NB4 (cell line): ENCODE results near the gene ZNF322.

Experiments
- POLR2A ChIP-seq: IDR thresholded peaks from 2 replicates; pipeline ENCODE4 v1.6.1; 2011; ENCODE audit warnings: mild to moderate bottlenecking; ENCODE audit not compliant: insufficient read length; ENCODE audit errors: extremely low read depth
- TF ChIP-seq, protein P1 (sequence below): IDR thresholded peaks from one replicate; pipeline ENCODE4 v1.5.1; 2012; ENCODE audit warnings: low read depth, low read length

DNA sequence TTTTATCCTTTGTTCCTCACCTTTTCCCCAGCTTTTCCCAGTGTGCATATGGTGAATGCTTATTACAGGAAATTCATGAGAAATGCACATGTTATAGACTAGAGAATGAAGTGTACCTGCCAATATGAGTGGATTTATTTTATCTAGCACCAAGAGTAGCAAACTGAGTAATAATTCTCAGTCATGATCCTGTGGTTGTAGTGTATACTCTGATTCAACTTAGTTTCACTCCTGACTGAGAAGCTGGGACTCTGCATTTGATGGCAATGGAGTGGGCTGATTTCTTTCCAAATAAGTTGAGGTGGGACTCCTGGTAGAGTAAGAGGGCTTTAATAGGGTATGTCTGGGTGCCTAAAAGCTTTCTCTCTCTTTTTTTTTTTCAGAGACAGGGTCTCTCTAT, 58.8 kb downstream of the ZNF322 start:
- TF ChIP-seq POLR2A, result no peak
- TF ChIP-seq, protein P1, sequence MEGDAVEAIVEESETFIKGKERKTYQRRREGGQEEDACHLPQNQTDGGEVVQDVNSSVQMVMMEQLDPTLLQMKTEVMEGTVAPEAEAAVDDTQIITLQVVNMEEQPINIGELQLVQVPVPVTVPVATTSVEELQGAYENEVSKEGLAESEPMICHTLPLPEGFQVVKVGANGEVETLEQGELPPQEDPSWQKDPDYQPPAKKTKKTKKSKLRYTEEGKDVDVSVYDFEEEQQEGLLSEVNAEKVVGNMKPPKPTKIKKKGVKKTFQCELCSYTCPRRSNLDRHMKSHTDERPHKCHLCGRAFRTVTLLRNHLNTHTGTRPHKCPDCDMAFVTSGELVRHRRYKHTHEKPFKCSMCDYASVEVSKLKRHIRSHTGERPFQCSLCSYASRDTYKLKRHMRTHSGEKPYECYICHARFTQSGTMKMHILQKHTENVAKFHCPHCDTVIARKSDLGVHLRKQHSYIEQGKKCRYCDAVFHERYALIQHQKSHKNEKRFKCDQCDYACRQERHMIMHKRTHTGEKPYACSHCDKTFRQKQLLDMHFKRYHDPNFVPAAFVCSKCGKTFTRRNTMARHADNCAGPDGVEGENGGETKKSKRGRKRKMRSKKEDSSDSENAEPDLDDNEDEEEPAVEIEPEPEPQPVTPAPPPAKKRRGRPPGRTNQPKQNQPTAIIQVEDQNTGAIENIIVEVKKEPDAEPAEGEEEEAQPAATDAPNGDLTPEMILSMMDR, result no peak
